Measurements from ENCODE around the gene SLFN12L. TPM values are rescaled to one million over a fixed set of nuclear protein-coding genes. Genes with fewer than 3 reads are reported as not detected.
"Not testable (repeated sequence)": the region's sequence is repeated elsewhere in the genome, so short reads cannot be mapped to it uniquely, and the experiment has no call there.

The SLFN12L gene
- total and polyA plus RNA-seq, 10 donors, result 0.39 to 39.5 (median 30.8) TPM

GRCh38 chr17:35534576-35535093, 2.8 kb downstream of the SLFN12L start:
- TF ChIP-seq POLR2AphosphoS5 (IDR thresholded peaks at IDR 0.05), result no peak
- no peak for TF ChIP-seq CTCF (IDR thresholded peaks at IDR 0.05 in 8 of 11, conservative IDR thresholded peaks at IDR 0.05 in 3 of 11)
- no peak for TF ChIP-seq POLR2A (IDR thresholded peaks at IDR 0.05)
- WGBS, 5 donors, result 63 to 81% (median 74%) methylated on average over 3 of the region's 3 CpGs
- H3K27ac ChIP-seq, result peak overlapping the region; percentile 35 to 96 (median 90)

GRCh38 chr17:35531160-35531559, 6.3 kb downstream of the SLFN12L start:
- DNase-seq, result no peak
- Histone ChIP-seq H3K27me3 (replicated peaks in 1 of 7) (no peaks in the 10 kb centered on the region), H3K36me3 (no peaks in the 10 kb centered on the region), H3K4me3 (no peak overlapping the region), H3K4me1 (peaks cover 0 to 65% (median 19%) of the 10 kb centered on the region in 6 donors), H3K27ac (peak overlapping the region in 6 of 8 donors; percentile 44 to 96 (median 92)), H3K9me3 (no peaks in the 10 kb centered on the region)
- TF ChIP-seq CTCF (IDR thresholded peaks at IDR 0.05 in 8 of 11, conservative IDR thresholded peaks at IDR 0.05 in 3 of 11) (no peak), POLR2A (IDR thresholded peaks at IDR 0.05) (no peak)
- intact Hi-C loops (cut with DNase I; ENCODE audit: low total_unique reads), result loop anchor here (10.0 kb wide), 1 partner anchor 286 kb away; the partner anchor contains the start of gene SLFN5
- 13 to 24% (median 21%) methylated on average over 1 of the region's 1 CpG for WGBS, 5 donors

More at GRCh38 chr17:35534576-35535093, 2.8 kb downstream of the SLFN12L start:
- Histone ChIP-seq H3K27me3 (replicated peaks in 1 of 7) (no peaks in the 10 kb centered on the region), H3K36me3 (no peaks in the 10 kb centered on the region), H3K4me1 (peaks cover 7 to 76% (median 36%) of the 10 kb centered on the region in 6 donors), H3K4me3 (peak overlapping the region; percentile 8 to 66 (median 41)), H3K9me3 (no peaks in the 10 kb centered on the region)
- intact Hi-C loops (cut with DNase I; ENCODE audit: low total_unique reads), result loop anchor here (5.0 to 10.0 kb wide), 2 partner anchors 290 to 362 kb away; partner anchors contain the start of gene SLFN5
- no peak for DNase-seq

- 77 to 91% (median 88%) methylated on average over 8 of the region's 8 CpGs for WGBS, 5 donors
- intact Hi-C loops (cut with DNase I; ENCODE audit: low total_unique reads), result loop anchor here (10.0 kb wide), 1 partner anchor 285 kb away; the partner anchor contains the start of gene SLFN5
Observed at GRCh38 chr17:35529866-35530265, 7.6 kb downstream of the SLFN12L start.

GRCh38 chr17:35529326-35529725, 8.2 kb downstream of the SLFN12L start:
- H3K9me3 ChIP-seq; H3K36me3 ChIP-seq; intact Hi-C loops (cut with DNase I; ENCODE audit: low total_unique reads); H3K27me3 ChIP-seq (replicated peaks in 1 of 7); DNase-seq; H3K4me3 ChIP-seq: not testable (repeated sequence)
- WGBS, 5 donors, result 86 to 100% (median 91%) methylated on average over 1 of the region's 1 CpG
- Histone ChIP-seq H3K27ac (peak overlapping the region in 3 of 8 donors; percentile 34 to 92 (median 70)), H3K4me1 (peaks cover 0 to 71% (median 19%) of the 10 kb centered on the region in 6 donors)

More at GRCh38 chr17:35529866-35530265, 7.6 kb downstream of the SLFN12L start:
- no peak for DNase-seq
- Histone ChIP-seq H3K27ac (peak overlapping the region in 3 of 8 donors; percentile 70 to 96 (median 92)), H3K36me3 (no peaks in the 10 kb centered on the region), H3K9me3 (no peaks in the 10 kb centered on the region), H3K27me3 (replicated peaks in 1 of 7) (no peaks in the 10 kb centered on the region), H3K4me3 (no peak overlapping the region), H3K4me1 (peaks cover 0 to 71% (median 19%) of the 10 kb centered on the region in 6 donors)
- TF ChIP-seq CTCF (IDR thresholded peaks at IDR 0.05 in 8 of 11, conservative IDR thresholded peaks at IDR 0.05 in 3 of 11) (no peak), POLR2A (IDR thresholded peaks at IDR 0.05) (no peak), POLR2AphosphoS5 (IDR thresholded peaks at IDR 0.05) (no peak)

Measured in spleen (tissue), 11 donors.